Measurements from ENCODE around the gene CHST10. TPM values are rescaled to one million over a fixed set of nuclear protein-coding genes. Genes with fewer than 3 reads are reported as not detected.
"Not testable (repeated sequence)": the region's sequence is repeated elsewhere in the genome, so short reads cannot be mapped to it uniquely, and the experiment has no call there.

The CHST10 gene
- total RNA-seq, 1 donor: 6.0 TPM

DNA sequence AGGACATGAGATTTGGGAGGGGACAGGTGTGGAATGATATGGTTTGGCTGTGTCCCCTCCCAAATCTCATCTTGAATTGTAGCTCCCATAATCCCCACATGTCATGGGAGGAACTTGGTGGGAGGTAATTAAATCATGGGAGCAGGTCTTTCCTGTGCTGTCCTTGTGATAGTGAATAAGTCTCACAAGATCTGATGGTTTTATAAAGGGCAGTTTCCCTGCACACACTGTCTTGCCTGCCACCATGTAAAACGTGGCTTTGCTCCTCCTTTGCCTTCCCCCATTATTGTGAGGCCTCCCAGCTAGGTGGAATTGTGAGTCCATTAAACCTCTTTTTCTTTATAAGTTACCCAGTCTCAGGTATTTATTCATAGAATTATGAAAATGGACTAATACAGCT, 72.3 kb downstream of the CHST10 start:
- not testable (repeated sequence) for H3K4me1 ChIP-seq (ENCODE audit: insufficient read depth, low read length); H3K9me3 ChIP-seq (ENCODE audit: low read depth, low read length); H3K4me3 ChIP-seq (ENCODE audit: low read length); H3K27me3 ChIP-seq (ENCODE audit: insufficient read depth, low read length)

DNA sequence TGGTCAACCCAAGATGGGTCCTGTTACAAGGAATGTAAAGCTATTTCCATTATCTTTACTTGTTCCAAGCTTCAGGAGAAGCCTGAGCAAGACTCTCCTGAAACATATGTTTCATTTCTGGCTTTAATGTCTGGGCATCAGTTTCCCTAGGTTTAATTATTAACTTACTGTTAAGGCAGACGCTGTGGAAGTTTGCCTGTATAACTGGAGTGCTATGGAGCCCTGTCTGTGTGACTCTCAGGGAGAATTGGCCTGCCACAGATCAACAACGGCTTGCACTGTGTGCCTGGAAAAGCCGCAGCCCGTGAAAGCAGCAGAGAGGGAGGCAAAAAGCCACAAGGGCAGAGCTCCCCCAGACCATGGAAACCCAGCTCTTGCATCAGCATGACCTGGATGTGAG, 73.0 kb downstream of the CHST10 start:
- H3K4me3 ChIP-seq (ENCODE audit: low read length): no peak overlapping the region
- H3K4me1 ChIP-seq (ENCODE audit: insufficient read depth, low read length): no peaks in the 10 kb centered on the region
- H3K9me3 ChIP-seq (ENCODE audit: low read depth, low read length): no peaks in the 10 kb centered on the region
- H3K27me3 ChIP-seq (ENCODE audit: insufficient read depth, low read length): peaks cover 11% of the 10 kb centered on the region

DNA sequence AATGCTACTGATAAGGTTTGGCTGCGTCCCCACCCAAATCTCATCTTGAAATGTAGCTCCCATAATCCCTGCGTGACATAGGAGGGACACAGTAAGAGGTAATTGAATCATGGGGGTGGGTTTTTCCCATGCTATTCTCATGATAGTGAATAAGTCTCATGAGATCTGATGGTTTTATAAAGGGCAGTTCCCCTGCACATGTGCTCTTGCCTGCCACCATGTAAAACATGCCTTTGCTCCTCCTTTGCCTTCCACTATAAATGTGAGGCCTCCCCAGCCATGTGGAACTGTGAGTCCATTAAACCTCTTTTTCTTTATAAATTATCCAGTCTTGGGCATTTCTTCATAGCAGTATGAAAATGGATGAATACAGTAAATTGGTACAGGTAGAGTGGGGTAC, 75.0 kb downstream of the CHST10 start:
- H3K4me3 ChIP-seq (ENCODE audit: low read length); H3K9me3 ChIP-seq (ENCODE audit: low read depth, low read length); H3K4me1 ChIP-seq (ENCODE audit: insufficient read depth, low read length): not testable (repeated sequence)
- H3K27me3 ChIP-seq (ENCODE audit: insufficient read depth, low read length): peaks cover 13% of the 10 kb centered on the region

Other genes starting within 250 kb of the CHST10 start
- gene LONRF2, start 95.2 kb downstream of the CHST10 start, total RNA-seq: 0.10 TPM
- gene NMS, start 52.8 kb upstream of the CHST10 start, total RNA-seq: not detected
- 15.1 TPM for gene PDCL3, start 145.3 kb upstream of the CHST10 start, total RNA-seq